Gastrocnemius medialis (tissue), 4 donors: ENCODE results near the gene RYR2. TPM values are rescaled to one million over a fixed set of nuclear protein-coding genes. Genes with fewer than 3 reads are reported as not detected.

ENCODE experiments used
- ATAC-seq, 2 donors: fragments of 150-250 bp; one replicate each; pipeline ENCODE4 v1.9.1; 2016
- DNase-seq, 2 donors: peaks; one replicate each; pipeline ENCODE4 v3.0.0-alpha.2; 2019
- H3K27ac ChIP-seq, 4 donors: fragments of 200-600 bp; sonication (generic); 1 replicate in 1 of 4; 2 replicates in 3 of 4; pipeline ENCODE4 v1.5.1; 2016 to 2018; ENCODE audit warnings: mild to moderate bottlenecking in 2 of 4, moderate library complexity in 1 of 4
- H3K27me3 ChIP-seq, 3 donors: fragments of 200-600 bp; sonication (generic) in 2 of 3; 1 replicate in 1 of 3; 2 replicates in 2 of 3; pipeline versions ENCODE4 v1.5.1 to v1.6.0; 2016 to 2019; ENCODE audit warnings: mild to moderate bottlenecking in 1 of 3, moderate library complexity in 1 of 3
- H3K36me3 ChIP-seq, 2 donors: fragments of 200-600 bp; sonication (generic) in 1 of 2; one replicate each; pipeline ENCODE4 v1.5.1; 2017 to 2018
- H3K4me1 ChIP-seq, 2 donors: fragments of 200-600 bp; sonication (generic) in 1 of 2; one replicate each; pipeline ENCODE4 v1.5.1; 2016 to 2017; ENCODE audit warnings: mild to moderate bottlenecking in 2 of 2
- H3K4me3 ChIP-seq, 4 donors: fragments of 200-600 bp; sonication (generic) in 3 of 4; 1 replicate in 1 of 4; 2 replicates in 3 of 4; pipeline ENCODE4 v1.5.1; 2016 to 2019; ENCODE audit warnings: mild to moderate bottlenecking in 2 of 4
- H3K9me3 ChIP-seq, 3 donors: fragments of 200-600 bp; sonication (generic) in 2 of 3; 1 replicate in 1 of 3; 2 replicates in 2 of 3; pipeline ENCODE4 v1.5.1; 2016 to 2019
- CTCF ChIP-seq, 5 experiments: fragments of 450-650 bp in 3 of 5; fragments of 200-600 bp in 2 of 5; sonication (generic) in 2 of 5; IDR thresholded peaks in 4 of 5; conservative IDR thresholded peaks in 1 of 5; 1 replicate in 4 of 5; 2 replicates in 1 of 5; pipeline ENCODE4 v1.5.1; 2016 to 2019; ENCODE audit warnings: antibody characterized with exemption in 5 of 5, mild to moderate bottlenecking in 3 of 5, moderate library complexity in 3 of 5
- POLR2A ChIP-seq, 2 donors: fragments of 450-650 bp; IDR thresholded peaks; one replicate each; pipeline ENCODE4 v1.6.1; 2017; ENCODE audit warnings: antibody characterized with exemption in 2 of 2, mild to moderate bottlenecking in 2 of 2, moderate library complexity in 2 of 2
- in situ Hi-C, 4 donors: fragments of 200-750 bp; cut with MboI; loops; one replicate each; pipeline versions ENCODE4 v1.15.0 to v1.8.0; 2017; ENCODE audit warnings: low sequenced_read_pairs in 4 of 4
- intact Hi-C: fragments of 100-400 bp; cut with DNase I; formaldehyde crosslinking; loops from one replicate; pipeline ENCODE4 v1.15.1; 2023; ENCODE audit warnings: low total_unique reads
- total RNA-seq, 4 donors: library from RNA; depleted of rRNA; stranded (reverse); fragments of >200 nt; gene quantifications; one replicate each; pipeline versions ENCODE4 v1.1.0 to v1.2.3, GENCODE V29; 2016

RYR2 gene
- total RNA-seq, 4 donors from 2014 or later = 0.04 to 0.16 (median 0.07) TPM

GRCh38 chr1:237748171-237748960 lies 706.4 kb downstream of the RYR2 start:
- H3K27me3 ChIP-seq = no peaks in the 10 kb centered on the region
- in situ Hi-C loops = no loop called here
- no peak for TF ChIP-seq CTCF (IDR thresholded peaks at IDR 0.05 in 4 of 5, conservative IDR thresholded peaks at IDR 0.05 in 1 of 5)
- no peak for TF ChIP-seq POLR2A (IDR thresholded peaks at IDR 0.05)
- no peaks in the 10 kb centered on the region for H3K4me1 ChIP-seq
- no peak overlapping the region for H3K4me3 ChIP-seq
- DNase-seq (no peak), ATAC-seq (no peak)
- H3K36me3 ChIP-seq = no peaks in the 10 kb centered on the region
- intact Hi-C loops = no loop called here
- H3K27ac ChIP-seq = no peak overlapping the region
- no peaks in the 10 kb centered on the region for H3K9me3 ChIP-seq

- DNase-seq = no peak
- intact Hi-C loops = no loop called here
- Histone ChIP-seq H3K36me3 (no peaks in the 10 kb centered on the region), H3K27ac (no peak overlapping the region), H3K4me1 (no peaks in the 10 kb centered on the region), H3K27me3 (no peaks in the 10 kb centered on the region), H3K4me3 (no peak overlapping the region), H3K9me3 (no peaks in the 10 kb centered on the region)
- no peak for ATAC-seq
- TF ChIP-seq CTCF (IDR thresholded peaks at IDR 0.05 in 4 of 5, conservative IDR thresholded peaks at IDR 0.05 in 1 of 5) = no peak
- no peak for TF ChIP-seq POLR2A (IDR thresholded peaks at IDR 0.05)
- in situ Hi-C loops = no loop called here
These were observed 707.1 kb downstream of the RYR2 start for GRCh38 chr1:237749122-237749521.

GRCh38 chr1:237751090-237751489 lies 709.1 kb downstream of the RYR2 start:
- Histone ChIP-seq H3K36me3 (no peaks in the 10 kb centered on the region), H3K4me1 (no peaks in the 10 kb centered on the region), H3K9me3 (no peaks in the 10 kb centered on the region), H3K4me3 (no peak overlapping the region), H3K27me3 (no peaks in the 10 kb centered on the region), H3K27ac (no peak overlapping the region)
- ATAC-seq = no peak
- intact Hi-C loops (no loop called here), in situ Hi-C loops (no loop called here)
- no peak for TF ChIP-seq CTCF (IDR thresholded peaks at IDR 0.05 in 4 of 5, conservative IDR thresholded peaks at IDR 0.05 in 1 of 5)
- no peak for TF ChIP-seq POLR2A (IDR thresholded peaks at IDR 0.05)
- DNase-seq = no peak

GRCh38 chr1:237754627-237755026 lies 712.6 kb downstream of the RYR2 start:
- TF ChIP-seq CTCF (IDR thresholded peaks at IDR 0.05 in 4 of 5, conservative IDR thresholded peaks at IDR 0.05 in 1 of 5) (no peak), POLR2A (IDR thresholded peaks at IDR 0.05) (no peak)
- Histone ChIP-seq H3K27me3 (no peaks in the 10 kb centered on the region), H3K9me3 (no peaks in the 10 kb centered on the region), H3K4me1 (no peaks in the 10 kb centered on the region), H3K27ac (no peak overlapping the region), H3K4me3 (no peak overlapping the region), H3K36me3 (no peaks in the 10 kb centered on the region)
- intact Hi-C loops (no loop called here), in situ Hi-C loops (no loop called here)
- no peak for ATAC-seq
- no peak for DNase-seq
